AG08395 (cell line): ENCODE results near the gene SPAAR.
A peak's percentile ranks its signal among the peaks of the same experiment; 100 is the strongest.
"Not testable (repeated sequence)": the region's sequence is repeated elsewhere in the genome, so short reads cannot be mapped to it uniquely, and the experiment has no call there.

Source experiments
- DNase-seq: peaks from one replicate; pipeline ENCODE4 v3.0.0; 2012; ENCODE audit warnings: mixed read lengths, low spot score

The SPAAR gene

DNA sequence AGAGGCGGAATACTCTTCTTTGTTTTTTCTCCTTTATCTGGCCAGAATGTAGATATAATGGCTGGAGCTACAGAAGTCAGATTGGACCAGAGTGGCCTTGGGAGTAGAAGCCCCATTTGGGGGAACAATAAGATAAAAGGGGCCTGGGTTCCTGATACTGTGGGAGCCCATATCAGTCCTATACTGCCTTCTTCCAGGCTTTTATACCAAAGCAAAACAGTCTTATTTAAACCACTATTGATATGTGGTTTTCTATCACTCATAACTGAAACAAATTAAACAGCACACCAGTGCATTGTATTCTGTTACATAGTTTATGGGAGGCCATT, 14.3 kb downstream of the SPAAR start:
- DNase-seq: no peak

DNA sequence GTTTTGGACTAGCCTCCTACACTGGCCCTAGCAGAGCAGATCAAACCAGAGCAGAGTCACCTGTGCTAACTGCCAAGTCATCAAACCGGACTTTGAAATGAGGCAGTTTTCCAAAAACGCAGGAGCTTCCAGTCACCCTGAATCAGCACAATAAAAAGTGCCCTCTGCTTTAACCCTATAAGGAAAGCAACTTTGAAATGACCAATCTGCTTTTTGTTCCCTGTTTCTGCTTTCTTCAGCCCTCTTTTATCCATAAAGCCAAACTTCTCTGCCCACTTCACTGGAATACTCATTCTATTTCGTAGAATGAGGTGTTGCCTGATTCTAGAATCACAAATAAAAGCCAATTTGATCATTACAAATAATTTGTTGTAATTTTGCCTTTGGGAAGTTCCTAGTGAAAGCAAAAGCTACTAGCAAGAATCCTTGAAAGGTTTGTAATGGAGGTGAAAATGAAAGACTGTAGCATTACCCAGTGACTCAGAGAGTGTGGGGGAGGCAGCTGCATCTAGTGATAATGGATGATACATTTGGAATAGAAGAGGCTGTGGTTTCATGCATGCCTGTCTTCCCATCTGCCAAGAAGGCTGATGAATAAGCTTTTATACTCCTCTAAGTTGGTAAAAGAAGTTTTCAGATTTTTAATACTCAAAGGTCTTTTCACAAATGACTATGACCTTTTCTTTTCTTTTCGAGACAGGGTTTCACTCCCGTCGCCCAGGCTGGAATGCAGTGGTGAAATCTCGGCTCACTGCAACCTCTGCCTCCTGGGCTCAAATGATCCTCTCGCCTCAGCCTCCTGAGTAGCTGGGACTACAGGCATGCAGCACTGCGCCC, 14.9 kb downstream of the SPAAR start:
- DNase-seq: peak; percentile 93

DNA sequence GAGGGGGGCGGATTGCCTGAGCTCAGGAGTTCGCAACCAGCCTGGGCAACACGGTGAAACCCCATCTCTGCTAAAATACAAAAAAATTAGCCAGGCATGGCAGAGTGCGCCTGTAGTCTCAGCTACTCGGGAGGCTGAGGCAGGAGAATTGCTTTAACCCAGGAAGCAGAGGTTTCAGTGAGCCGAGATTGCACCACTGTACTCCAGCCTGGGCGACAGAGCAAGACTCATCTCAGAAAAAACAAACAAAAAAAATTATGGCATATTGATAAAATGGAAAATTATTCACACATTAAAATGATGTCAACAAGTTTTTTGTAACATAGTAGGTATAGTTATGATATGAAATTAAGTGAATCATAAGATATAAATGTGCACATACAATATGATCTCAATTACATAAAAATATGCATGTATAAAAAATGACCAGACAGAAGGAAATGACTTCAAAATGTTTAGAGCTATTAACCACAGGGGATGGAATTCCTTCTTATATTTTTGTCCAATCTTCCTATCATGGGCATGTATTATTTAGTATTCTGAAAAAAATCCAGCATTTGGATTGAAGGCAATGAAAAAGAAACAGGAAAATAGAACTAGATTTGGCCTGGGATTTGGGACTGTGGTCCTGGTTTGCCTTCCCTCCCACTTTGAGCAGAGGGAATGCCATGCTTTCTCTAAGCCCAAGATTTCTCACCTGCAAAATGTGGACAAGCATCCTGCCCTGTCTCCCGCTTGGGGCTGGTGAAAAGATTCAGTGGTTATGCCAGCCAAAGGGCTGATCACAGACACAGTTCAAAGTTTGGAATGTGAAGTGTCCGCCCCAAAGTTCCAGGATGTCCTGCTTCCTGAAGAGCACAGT, 19.5 kb downstream of the SPAAR start:
- DNase-seq: no peak

DNA sequence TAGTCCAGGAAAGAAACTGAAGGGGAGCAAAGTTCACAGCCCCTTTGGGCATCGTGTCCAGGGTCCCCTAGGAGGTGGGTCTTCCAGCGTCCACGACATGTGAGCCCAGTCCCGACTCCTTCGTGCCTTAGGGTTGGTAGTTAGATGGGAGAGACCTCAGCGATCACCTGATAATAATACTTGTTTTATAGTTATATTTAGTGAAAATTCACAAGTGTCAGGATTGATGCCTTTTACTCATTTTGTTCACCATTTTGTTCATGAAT, 20.1 kb downstream of the SPAAR start:
- DNase-seq: no peak

DNA sequence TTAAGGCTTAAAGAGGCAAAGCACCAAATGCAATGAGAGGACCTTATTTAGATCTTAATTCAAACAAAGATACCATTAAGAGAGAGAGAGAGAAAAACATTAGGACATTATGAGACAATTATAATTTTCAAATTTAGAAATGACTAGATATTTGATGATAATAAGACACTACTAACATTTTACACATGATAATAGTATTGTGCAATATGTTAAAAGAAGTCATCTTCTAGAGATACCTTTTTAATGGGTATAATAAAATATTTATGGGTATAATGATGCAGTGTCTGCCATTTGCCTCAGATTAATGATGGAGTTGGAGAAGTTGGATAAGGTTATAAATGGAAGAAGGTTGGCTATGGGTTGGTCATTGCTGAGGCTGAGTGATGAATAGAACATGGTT, 21.2 kb downstream of the SPAAR start:
- no peak for DNase-seq

DNA sequence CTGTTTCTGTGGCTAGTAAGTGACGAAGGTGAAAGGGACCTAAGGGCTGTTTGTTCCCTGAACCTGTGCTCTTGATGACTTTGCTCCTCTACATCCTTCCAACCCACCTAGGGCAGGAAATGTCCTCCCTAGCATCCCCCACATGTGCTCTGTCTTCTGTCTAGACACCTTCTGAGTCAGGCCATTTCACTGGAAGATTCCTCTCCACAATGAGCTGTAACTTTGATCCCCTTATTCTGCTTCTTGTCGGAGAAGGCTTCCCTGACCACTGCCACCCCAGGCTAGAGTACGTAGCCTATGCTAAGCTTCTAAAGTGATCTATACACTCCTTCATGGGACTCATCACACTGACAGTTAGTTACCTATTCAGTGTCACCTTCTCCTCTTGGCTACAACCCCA, 21.7 kb downstream of the SPAAR start:
- DNase-seq: no peak

DNA sequence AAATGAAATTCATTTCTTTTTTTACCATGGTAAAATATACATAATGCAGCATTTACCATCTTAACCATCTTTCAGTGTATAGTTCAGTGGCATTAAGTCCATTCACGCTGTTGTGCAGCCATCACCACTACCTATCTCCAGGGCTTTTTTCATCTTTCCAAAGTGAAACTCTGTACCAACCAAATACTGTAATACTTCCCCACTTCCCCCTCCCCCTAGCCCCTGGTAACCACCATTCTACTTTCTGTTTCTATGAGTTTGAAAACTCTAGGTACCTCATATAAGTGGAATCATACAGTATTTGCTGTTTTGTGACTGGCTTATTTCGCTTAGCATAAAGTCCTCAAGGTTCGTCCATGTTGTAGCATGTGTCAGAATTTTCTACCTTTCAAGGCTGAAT, 23.4 kb downstream of the SPAAR start:
- DNase-seq: no peak

DNA sequence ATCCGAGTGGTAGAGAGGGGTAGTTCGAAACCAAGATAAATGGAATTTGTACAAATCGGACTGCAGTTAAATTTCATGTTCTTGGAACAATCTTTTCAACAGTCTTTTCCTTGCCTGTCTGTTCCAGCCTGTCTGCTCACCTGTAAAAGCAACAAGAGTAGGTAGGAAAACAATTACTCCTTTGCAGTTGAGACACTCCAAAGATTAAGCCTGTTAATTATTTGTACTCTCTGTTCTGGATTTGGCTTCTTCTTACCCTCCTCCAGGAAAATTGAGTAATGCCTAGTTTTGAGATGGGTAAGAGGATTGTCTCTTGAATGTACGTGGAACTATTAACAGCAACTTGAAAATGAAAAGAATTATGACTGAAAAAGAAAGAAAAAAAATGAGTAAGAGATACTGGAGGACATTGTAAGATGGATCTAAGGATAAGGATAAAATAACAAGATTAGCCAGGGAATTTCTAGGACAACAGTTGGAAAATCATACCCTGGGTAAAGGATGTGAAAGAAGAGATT, 24.3 kb downstream of the SPAAR start:
- no peak for DNase-seq

DNA sequence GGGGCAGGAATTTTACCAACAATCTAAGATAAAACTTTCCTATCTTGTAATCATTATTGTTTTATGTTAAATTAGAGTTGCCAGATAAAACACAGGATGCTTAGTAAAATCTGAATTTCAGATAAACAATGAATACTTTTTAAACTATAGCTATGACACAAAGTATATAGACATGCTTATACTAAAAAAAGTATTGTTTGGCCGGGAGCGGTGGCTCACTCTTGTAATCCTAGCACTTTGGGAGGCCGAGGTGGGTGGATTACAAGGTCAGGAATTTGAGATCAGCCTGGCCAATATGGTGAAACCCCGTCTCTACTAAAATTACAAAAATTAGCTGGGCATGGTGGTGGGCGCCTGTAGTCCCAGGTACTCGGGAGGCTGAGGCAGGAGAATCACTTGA, 24.8 kb downstream of the SPAAR start:
- DNase-seq: not testable (repeated sequence)

DNA sequence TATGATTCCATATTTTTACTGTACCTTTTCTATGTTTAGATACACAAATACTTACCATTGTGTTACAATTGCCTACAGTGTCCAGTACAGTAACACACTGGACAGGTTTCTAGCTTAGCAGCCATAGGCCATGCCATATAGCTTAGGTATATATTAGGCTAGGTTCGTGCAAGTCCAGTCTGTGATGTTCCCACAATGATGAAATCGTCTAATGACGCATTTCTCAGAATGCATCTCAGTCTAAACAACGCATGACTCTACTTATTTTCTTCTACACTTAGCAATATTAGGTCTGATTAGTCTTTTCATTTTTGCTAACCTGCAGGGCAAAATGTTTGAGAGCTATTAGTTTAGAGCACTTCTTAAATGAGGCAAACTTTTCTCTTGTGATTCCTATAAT, 26.0 kb downstream of the SPAAR start:
- no peak for DNase-seq

DNA sequence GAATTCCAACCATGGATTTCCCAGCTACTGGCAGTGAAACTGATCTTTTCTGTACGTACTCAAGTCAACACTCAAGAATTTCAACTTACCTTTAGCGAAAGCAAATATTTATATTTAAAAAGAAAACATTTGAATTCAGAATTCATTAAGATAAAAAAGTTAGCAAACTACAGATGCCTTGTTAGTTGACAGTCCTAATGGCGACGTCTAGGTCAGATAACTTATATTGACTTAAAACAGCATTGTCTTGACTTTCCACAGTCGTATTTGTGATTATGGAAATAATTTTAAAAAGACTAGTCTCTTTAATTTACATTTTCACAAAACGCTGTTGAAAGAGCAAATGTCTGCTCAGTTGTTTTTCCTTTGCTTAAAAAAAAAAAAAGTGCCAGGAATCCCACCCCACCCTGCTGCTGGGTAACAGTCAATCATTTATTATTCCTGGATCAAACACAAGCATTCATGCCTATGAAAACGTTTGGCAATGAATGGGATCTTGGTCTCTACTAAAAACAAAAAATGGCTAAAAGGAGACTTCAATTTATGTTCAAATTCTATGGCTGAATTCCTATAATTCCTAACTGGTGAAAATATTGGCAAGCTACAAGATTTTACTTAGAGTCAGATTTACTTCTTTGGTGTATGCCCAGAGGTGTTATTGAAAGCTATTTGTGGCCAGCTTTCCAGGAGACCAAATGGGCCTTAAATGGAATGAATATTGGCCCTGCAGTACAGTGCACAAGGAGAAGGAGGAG, 26.6 kb downstream of the SPAAR start:
- DNase-seq: peak; percentile 63

DNA sequence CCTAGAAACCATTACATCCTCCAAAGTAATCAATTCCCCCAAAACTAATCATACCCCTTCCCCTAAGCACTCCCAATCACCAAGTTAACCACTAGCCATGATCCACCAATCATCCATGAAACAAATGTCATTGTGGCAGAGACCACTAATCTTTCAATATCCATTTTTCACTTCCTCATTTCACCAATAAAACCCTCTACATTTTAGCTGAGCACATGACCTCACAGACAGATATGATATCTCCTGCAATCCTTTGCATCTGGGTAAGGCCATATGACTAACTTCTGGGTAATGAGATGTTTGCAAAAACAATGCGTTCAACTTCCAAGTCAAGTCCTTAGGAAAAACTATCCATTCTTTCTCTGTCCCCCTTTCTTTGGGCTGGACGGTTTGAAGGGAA, 27.9 kb downstream of the SPAAR start:
- DNase-seq: no peak

DNA sequence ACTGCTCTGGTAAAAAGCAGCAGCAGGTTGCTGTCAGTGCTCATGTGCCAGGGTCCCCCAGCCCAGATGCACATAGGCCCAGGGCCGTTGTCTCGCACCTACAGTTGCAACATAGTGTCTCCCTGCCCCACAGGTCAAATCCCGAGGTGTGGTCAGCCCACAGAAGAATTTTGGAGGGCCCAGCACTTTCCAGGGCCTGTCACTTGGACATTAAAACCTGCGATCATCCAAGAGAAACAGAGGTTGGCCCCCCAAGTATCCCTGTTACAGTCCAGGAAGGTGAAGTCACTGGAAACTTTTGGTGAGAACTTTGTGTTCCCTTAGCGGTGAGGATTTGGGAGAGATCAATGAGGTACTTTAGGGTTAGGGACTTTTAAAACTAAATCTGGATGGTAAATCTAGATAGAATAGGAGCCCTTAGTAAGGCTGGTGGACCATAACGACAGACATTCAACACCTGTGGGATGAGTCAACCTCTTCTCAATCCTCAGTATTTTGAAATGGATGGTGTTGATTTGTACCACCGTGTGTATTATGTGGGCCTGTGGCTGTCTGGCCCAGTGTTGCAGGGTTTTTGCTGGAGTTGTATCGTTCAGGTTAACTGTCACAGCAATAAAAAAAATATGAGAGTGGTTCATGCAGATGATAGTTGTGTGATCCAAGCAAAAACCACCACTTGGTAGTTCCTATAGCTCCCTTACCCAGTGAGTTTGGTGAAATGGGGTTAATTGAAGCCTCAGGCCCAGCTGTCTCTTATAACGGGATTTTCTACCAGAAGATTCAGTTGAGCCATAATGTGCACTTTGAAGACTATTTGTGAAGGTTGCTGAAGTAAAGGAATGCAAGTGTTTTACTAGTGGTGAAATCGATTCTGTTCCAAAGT, 29.4 kb downstream of the SPAAR start:
- no peak for DNase-seq

DNA sequence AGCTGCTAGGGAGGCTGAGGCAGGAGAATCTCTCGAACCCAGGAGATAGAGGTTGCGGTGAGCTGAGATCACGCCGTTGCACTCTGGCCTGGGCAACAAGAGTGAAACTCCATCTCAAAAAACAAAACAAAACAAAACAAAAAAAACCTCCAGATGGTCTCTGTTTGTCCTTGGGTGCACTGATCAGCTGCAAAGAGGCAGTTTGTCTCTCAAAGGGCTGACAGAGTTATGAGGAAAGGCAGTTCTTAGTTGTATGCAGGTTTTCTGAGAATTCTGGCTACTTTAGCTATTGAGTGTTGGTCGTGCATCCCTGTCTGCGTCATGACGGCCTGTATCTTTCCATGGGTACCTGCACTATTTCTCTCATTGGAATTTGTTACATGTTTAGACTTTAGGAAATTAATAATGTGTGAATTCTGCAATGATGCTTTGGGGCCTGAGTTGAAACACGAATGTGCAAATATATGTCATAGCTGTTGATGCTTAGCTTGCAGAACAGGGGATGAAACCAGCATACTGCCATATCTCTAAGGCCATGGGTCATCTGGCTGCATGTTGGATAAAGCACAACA, 30.5 kb downstream of the SPAAR start:
- DNase-seq: no peak

DNA sequence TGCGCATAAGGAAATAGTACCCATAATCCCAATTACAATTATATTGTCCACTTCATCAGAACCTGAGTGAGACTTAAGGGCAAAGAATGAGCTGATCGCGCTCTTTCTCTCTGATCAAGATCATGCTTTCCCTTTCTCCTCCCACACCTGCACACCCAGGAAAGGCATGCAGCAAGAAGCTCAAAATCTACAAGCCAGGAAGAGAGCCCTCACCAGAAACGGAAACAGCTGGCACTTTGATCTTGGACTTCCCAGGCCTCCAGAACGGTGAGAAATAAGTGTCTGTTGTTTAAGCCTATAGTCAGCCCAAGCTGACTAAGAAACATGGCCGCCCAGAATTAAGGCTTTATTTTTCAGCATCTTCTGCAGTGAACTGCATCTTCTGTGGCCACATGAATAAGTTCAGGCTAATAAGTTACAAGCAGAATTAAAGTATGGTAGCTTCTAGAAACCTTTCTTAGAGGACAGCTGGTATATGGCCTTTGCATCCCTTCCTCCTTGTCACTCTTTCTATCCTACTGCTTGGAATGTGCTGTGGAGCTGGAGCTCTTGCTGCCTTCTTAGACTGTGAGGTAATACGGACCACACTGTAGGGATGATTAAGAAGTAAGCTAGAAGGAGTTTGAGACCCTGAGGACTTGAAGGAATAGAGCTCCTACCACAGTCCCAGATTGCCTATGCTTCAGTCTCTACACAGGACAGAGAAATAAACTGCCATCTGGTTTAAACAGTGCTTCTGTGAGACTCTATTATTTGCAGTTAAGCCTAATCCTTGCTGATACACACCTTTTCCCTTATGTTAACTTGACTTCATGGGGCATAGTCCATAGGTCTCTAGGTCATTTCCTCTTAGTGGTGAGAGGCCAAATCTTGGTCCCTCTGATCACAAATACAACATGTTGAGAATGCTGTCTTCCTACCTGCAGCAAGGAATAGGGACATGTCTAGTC, 31.4 kb downstream of the SPAAR start:
- no peak for DNase-seq

DNA sequence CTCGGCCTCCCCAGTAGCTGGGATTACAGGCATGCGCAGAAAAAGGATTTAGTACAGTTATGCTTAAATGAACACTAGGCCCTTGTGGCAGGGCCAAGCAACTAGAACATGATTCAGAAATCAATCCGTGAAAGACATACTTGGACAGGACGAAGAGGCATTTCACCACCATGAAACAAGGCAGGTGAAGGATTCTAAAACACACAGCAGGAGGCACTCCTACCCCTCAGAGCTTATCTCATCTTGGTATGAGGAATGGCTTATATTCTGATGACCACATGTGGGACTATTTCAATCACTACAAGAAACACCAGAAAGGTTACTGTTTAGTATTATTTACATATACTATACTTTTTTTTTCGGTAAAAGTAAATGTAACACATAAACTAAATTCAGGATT, 33.0 kb downstream of the SPAAR start:
- DNase-seq: no peak

DNA sequence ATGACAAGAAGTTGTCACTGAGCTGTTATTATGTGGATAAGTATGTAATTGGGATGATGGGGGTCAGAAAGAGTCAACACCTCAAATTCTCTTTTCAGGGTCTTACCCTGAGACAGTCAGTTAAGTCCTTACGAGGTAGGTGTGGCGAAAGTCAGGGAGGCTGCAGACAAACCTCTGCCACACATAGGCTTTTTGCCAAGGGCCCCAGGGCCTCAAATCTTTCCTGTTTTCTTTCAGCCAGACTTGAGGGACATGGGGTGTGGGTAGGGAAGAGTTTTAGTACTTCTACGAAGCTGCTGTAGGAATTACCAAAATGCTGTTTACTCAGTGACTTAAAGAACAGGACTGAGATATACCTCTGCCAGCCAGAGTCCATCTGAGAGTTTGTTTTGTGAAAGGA, 34.9 kb downstream of the SPAAR start:
- DNase-seq: no peak

DNA sequence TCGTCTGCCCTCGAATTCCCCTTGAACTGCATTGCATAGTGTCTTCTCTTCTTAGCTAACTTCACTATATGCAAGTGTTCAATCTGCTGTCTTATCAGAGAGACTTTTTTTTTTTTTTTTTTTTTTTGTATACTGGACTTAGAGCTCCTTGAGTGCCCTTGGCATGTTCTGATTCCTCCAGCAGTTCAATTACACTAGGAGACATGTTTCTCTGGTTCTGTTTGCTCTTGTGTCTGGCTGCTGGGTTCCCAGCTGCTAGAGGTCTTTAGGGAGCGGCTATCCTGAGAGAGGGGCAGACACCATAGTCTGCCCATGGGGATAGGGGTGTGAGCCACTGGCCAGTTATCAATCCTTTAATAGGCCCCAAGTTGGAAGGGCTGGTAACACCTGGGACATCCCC, 35.6 kb downstream of the SPAAR start:
- DNase-seq: no peak

DNA sequence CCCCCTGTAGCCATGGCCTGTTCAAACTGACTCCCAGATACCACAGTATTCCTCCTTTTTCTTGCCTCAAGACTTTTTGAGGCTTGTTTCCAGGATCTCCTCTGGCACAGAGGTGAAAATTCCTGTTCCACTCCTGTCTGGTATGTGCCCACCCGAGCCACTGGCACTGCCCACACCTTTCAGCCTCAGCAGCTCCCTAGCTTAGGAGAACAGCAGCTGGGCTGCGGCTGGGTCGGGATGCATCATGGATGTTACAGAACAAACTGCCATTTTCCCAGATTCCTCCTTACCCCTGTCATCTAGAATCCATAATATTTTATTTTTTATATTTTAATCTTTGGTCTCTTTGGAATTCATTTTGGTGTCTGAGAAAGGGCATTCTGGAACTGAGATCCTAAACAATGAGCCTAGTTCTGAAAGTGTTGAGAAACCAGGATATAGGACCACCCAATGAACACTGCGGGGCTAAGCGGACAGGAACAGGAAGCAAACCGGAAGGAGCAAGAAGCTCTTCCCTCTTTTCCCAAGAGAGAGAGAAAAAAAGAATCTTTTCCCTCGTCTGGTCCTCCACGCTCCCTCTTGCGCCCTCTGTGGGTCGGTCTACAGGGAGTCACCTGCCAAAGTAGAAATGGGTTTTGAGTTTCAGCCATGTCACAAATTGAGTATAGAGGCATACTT, 36.2 kb downstream of the SPAAR start:
- peak; percentile 89 for DNase-seq

DNA sequence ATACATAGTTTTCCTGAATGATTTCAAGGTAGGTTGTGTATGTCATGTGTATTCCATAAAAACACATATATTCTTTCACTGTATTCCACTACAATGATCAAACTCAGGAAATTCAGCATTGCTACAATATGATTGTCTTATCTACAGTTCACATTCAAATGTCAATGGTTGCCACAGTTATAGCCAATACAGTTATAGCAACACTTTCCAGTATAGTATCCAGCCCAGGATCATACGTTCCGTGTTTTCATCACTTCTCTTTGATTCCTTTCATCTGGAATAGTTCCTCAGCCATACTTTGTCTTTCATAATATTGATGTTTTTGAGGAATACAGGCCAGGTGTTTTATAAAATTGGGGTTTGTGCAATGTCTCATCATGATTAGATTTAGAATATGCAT, 39.2 kb downstream of the SPAAR start:
- no peak for DNase-seq
